DMS79 (cell line): ENCODE results near the gene RALGPS1.

Experiments used
- DNase-seq: peaks from one replicate; lab custom pipeline; 2025; lab: John Stamatoyannopoulos, UW

Gene RALGPS1

DNA sequence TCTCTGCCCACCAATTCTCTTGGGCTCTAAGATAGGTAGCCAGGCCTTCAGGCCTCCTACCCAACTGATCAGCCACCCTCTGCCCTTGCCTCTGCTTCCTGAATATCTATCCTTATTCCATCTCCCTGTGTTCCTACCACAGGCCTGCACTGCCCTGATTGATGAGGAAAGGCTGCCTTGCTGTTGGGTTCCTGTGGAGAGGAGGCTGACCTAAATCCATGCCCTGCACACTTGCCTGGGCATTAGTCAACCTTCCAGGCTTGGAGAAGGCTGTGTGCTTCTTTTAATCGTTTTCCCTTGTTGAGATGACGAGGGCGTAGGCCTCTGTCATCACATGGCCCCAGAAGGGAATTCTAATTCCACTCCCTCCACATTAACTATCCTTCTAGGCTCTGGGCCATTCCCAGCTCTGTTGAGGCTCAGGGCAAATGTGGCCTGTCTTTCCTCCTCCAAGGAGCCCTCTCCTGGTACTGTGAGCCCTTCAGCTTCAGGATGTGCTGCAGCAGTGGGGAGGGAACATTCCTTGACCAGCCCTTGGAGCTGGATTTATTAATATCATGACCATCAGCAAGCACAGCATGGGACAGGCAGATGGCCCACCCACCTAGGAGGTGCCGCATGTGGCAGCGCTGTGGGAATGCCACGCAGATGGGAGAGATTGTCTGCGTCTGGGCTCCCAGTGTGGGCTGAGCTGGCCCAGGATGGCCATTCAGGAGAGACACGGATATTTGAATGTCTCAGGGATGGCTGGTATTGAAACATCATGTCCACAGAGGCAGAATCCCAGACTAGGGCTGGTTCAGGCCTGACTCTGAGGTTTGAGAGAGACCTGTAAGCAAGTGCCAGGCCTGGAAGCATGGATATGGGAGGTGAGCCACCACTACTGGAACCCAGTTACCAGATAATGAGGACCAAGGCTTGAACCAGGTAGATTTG lies 166.9 kb downstream of the RALGPS1 start:
- no peak for DNase-seq

DNA sequence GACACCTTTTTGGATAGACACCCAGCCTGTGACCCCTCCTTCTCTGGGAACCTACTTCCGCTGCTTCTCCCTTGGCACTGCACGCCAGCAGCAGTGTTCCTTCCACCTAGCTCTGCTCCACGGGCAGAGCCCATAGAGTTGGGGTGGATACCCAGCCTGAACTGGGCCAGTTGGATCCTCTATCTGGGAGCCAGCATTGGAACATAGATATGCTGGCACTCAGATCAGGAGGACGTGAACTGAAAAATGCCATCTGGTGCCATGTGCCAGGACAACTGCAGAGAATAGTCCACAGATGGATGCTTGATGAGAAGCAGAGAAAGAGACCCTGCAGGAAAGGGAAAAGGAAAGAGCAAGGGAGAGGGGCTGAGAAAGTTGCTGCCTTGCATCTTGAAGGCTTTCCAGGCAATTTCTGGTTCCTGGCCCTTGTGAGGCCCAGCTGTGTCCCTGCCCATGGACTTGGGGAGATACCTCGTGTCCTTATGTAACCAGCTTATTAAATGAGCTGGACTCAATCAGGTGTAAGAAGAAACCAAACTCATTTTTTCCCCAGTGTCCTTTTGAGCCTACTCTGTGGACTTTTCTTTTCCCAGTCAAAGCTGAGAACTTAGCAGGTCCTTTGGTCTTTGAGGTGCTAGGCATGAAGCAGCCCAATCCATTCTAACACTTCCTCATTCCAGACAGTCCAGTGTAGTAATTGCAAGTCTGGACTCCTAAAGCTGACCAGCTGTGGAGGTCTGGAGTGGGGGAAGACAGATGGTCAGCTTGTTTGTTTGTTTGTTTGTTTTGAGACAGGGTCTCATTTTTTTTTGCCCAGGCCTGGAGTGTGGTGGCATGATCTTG lies 168.8 kb downstream of the RALGPS1 start:
- no peak for DNase-seq

DNA sequence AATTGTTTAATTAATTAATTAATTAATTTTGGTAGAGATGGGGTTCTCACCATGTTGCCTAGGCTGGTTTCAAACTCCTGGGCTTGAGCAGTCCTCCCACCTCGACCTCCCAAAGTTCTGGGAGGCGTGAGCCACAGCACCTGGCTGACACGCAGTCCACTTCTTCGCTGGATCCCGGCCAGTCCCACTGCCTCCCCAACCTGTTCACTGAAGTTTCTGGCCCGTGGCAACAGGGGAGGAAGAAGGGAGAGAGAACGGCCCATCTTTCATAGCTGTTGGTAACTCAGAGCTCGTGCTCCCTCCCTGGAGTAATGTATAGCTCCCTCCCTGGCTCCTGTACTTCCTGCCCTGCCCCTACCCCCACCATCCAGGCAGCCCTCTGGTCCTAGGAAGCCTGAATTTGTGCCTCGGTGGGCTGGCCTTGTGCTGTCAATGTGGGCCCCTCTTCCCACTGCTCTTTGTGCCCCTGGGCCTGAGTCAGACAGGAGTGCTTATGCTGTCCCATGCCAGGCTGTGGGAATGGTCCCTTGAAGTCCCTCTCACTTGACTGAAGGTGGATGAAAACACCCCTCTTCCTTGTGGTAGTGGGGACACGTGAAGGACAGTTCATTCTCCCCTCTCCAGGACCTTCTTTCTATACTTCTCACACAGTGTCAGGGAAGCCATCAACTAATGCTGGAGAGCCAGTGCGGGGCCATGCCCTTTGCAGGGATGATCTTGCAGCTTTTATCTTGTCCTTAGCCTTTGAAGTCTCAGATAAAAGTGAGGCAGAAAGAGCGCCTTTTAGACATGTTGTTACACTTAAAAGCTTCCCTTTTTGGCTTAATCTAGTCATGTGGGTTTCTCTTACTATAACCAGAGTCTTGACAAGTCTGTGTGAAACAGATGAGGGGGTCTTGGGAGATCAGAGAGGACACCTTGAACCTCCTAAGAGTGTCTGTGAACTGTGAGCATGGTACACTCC lies 169.8 kb downstream of the RALGPS1 start:
- no peak for DNase-seq

DNA sequence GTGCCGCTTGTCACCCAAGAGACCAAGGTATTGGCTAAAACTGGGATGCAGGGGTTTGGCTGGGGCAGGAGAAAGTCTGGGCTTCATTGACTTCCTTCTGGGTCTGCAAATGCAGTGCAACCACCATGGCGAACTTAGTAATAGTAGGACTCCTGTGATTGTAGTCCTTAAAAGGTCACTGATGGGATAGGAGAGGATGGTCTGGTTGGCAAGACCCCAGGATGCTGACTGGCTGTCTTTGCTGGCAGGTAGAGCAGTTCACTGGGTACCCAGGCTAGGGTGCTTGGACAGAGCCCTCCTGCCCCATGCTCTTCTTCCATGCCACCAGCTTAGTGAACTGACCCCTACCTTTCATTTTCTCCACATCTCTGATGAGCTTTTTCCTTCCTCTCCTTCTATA lies 170.6 kb downstream of the RALGPS1 start:
- no peak for DNase-seq

DNA sequence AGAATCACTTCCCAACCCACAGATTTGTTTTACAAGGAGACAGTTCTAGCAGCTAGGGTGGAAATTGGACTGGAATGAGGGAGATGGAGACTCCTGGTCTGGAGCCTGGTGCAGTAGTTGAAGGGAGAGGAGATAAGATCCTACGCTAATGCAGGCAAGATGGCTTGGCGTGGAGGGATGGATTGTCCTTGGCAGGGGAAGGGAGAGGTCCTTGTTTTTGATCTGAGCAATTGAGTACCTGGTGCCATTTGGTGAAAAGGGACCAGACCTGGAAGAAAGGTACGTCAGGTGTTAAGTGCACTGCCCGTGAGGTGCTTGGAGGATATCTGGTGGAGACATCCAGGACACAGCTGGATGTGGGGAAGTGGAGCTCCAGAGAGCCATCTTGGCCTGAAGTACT lies 172.2 kb downstream of the RALGPS1 start:
- no peak for DNase-seq

DNA sequence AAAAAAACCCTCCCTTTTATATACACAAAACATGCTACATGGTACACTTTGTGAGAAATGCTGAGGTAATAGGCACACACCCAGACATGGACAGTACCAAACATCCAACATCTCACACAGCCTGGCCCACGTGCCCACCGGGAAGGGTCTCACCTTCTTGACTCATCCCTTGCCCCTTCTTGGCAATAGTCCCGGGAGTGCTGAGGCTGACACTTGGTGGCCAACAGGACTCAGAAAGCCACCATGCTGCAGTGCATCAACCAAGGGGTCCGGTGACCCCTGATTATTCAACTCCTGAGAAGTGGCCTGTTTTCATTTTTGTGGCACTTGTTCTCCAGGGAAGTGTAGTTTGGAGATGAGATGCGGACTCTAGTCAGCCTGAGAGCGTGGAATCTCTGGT lies 172.8 kb downstream of the RALGPS1 start:
- DNase-seq, result no peak

DNA sequence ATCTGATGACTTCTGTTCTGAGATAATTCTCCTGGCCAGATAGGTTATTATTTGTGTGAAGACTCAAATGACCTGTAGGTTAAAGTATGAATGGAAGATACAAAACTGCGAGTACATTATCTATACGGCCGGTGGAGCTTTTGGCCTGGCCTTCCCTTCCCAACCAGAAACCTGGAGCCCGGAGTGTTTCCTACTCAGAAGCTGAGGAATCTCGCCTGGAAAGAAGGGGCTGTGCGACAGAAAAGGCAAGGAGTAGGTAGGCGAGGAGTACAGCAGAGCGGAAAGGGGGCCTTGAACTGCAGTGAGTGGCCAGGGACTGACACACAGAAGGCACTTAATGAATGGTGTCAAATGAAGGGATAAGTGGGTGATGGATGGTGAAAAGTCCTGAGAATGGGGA lies 173.3 kb downstream of the RALGPS1 start:
- DNase-seq, result no peak

DNA sequence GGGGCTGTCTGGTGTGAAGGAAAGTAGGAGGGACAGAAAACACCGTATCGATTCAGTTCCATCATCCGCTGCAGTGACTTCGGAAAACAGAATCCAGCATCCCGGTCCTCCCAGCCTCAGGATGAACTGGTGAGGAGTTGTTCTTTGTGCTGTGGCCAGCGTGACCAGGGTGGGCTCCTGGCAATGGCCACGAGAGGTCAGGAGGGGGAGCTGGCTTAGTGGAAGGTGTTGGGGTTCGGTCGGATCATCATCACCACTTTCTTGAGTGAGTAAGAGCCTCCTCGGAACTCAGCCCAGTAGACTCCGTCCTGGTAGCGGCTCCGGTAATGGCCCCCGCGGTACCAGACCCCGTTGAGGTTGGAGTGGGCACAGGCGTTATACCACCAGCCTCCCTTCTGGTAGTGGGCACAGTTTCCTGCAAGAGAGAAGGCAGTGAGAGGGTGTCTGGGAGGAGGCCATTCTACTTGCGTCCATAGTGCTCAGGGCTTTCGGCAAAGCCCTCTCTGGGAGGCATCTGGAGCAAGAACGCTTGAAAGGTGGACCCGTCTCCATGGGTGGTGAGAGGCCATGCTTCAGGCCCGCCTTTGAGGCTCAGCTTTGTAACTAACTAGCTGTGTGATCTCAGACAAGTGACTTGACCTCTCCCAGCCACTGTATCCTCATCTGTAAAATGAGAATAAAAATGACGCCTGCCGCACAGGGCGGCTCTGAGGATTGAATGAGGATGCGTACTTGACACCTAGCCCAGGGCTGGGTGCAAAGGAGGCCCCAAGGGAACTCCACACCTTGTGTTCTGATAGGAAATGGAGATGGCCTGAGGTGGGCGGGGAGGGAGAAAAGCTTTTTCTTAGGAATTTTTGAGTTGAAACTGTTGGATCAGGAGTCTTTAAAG lies 174.4 kb downstream of the RALGPS1 start:
- no peak for DNase-seq

DNA sequence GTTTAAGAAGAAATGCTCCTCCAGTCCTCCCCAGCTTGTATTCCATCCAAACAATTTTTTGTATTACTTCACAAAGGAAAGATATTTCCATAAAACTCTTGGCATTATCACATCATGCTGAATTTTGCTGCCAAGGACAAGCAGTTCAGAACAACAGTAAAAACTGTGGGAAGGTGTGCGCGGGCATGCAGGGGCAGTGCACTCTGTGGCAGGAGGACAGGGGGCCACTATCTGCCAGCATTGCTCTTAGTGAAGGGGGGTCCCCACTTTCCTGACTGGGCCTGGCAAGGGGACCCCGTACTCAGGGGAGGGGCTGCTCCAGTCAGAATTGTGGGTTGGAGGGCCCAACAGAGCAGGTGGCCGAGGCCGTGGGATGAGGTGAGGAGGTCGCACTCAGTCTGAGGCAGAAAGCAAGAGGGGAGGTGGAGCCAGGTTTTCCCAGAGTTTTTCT lies 175.1 kb downstream of the RALGPS1 start:
- DNase-seq, result no peak

DNA sequence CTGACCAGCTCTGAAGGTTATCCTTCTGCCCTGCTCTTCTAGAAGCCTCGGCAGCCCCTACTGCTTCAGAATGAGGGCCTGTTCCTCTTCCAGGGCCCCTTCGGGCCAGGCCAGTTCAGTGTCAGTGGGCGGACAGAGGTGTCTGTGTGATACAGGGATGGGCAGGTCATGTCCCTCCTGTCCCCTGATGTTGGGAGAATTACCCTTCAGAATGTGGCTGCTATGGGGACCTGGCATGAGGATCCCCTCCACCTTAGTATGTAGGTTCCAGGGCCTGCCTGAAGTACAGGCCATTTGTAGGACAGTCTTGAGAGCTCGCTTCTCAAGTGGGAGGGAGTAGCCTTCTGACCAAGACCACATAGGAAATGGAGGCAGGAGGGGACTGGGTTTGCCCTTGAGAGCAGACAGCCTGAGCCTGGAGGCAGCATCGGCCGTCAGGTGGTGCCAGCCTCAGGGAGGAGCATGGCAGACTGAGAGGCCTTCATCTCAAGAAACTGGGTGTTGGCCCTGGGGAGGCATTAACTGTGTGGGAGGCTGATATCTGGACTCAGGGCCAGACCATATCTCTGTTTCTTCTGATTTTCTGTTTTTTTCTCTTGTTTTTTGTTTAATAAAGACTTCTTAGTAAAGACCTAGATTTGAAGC lies 175.9 kb downstream of the RALGPS1 start:
- no peak for DNase-seq

DNA sequence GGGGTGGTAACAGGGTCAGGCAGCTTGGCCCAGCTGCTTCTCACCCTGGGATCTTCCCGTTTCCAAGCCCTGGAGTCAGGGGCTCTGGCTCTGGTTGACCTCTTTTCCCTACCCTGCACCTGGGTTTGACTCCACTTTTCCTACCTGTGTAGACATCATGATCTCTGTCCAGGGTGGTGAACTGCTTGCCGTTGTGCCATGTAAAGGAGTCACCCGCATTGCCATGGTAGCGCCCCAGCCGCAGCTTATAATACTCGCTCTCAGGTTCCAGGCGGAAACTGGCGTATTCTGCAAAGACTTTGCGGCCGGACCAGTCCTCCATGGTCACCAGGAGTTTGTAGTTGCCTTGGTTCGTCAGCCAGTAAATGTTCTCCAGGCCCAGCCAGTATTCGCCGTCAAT lies 176.9 kb downstream of the RALGPS1 start:
- no peak for DNase-seq

DNA sequence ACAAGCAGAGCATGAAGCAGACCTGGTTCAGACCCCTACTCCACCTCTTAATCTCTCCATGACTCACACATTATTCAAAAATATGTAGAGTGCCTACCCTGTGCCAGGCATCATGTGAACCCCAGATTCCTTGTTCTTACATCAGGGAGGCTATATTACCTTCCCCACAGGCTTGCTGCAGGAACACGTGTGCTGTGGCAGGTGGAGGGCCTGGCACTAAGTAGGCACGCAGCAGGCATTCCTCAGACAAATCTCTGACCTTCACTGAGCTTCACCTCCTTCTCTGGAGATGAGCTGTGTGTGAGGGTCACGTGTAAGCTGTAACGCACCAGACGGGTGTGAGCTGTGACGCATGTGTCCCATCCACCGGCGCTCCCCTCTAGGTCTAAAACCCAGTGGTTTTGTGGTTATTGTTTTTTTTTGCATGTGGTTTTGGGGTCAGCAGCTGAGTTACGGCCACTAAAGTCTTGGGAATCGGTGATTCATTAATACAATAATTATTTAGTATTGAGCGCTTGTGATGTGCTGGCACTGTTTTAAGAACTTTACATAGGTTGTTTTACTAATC lies 177.5 kb downstream of the RALGPS1 start:
- no peak for DNase-seq

DNA sequence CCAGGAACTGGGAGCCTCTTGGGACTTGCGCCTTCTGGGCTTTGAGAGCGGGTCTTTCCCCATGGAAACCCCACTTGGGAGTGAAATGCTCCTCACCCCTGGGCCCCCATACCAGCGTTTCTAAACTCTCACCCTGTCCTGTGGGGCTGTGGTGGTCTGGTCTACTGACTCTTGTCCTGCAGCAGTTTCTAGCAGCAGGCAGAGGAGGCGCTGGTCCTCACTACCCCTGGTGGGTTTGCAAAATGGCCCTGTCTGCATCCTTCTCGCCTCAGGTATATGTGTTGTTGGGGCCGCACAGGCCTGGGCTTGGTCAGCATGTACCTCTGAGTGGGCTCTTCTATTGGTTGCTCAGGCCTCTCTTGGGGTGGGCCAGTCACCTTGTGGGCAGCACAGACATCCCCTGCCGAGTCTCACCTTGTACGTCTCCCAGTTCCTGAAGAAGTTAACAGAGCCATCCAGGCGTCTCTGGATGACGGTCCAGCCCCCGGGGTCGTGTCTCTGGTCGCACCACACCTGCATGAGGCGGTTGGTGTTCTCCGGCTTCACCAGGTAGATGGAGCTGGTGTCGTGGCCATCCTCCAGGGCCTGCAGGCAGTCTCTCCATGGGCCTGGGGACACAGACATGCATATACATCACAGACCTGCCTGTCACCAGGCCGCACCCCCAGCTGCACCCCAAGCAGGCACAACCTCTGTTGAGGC lies 178.9 kb downstream of the RALGPS1 start:
- no peak for DNase-seq

DNA sequence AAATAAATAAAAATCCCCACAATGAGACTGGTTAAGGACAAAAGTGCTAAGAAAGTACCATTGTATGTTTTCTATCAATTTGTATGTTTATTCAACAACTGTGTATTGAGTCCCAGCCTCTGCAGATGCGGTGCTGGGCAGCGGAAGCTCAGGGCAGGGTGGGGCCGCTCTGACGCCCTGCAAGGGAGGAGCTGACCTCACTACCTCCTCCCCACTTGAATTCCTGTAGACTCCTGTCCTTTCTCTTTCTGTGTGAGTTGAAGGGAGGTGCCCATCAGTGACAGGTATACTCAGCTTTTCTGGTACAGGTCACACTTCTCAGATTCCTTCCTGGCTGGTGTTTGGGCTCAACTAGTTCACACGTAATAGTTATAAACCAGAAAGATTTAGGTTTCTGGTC lies 180.8 kb downstream of the RALGPS1 start:
- DNase-seq, result no peak

DNA sequence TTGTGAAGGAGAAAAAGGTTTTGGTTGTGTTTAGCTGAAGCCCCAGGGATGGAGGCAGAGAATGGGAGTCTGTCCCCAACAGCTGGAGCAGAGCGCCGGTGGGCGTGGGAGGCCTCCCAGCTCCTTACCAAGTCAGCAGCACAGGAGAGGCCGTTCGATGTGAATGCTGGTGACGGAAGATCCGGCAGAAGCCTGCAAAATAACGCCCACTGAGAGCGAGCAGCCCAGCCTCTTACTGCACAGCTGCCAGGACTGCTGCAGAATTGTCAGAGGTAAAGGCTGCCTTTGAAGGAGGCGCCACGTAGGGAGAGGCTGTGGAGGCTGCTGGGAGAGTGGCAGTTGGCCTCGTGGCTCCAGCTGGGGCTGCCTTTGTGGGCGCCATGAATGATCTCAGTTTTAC lies 181.6 kb downstream of the RALGPS1 start:
- DNase-seq, result no peak

DNA sequence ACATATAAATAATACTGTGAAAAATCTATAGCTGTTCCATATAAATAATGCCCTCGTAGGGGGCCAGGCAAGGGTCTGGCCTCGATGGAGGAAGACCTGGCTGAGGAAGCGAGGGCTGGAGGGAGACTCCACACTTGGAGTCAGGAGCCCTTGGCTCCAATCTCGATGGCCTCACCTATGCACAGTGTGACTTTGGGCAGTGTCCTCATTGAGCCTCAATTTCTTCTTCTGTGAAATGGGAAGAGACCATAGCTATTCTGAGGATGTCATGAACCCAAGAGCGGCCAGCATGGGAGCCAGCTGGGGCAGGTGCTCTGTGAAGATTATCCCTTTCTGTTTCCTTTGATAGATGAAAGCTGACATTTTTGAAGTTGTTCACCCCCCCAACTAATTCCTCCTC lies 183.1 kb downstream of the RALGPS1 start:
- no peak for DNase-seq

DNA sequence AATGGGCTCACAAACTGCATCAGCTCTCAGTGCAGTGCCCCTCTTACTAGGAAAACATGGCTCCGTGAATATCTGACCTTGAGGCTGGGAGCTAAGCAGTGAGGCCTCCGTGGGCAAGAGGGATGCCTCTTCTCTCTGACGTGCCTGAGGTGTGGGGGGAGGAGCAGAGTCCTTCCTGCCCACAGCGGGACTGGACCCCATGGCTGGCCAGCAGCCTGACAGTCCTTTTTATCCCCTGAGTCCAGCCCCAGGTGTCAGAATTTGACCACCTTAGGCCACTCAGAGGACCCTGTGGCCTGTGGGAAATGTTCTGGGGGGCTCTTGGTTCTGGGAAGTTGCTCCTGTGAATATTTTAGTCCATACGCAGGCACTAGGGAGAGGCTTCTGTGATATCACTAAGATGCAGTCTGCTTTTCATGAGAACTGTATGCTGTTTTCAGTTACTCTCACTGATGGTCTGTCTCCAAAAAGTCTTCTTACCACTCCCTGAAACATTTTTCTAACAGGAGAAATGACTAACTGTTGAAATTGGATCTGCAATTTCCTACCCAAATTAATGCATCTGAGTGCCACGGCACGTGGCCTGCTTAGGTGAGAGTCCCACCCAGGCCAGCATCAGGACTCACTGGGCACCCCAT lies 184.5 kb downstream of the RALGPS1 start:
- no peak for DNase-seq

DNA sequence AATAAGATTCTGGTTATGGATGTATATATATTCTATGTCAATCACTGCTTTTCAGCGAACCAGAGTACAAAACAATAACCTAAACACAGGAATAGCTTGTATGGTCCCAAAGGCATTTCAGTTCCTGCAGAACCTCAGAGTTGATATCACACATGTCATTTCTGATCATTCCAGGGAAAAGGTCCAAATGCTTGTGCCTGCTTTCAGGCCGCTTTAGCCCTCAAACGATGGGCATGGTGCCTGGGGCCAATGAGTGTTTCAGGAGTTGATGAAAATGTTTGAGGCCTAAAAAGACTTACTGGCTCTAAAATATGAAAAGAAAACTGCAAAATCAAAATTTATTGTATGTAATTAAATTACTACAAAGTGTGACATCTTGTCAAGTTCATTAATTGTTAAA lies 185.1 kb downstream of the RALGPS1 start:
- DNase-seq, result no peak

DNA sequence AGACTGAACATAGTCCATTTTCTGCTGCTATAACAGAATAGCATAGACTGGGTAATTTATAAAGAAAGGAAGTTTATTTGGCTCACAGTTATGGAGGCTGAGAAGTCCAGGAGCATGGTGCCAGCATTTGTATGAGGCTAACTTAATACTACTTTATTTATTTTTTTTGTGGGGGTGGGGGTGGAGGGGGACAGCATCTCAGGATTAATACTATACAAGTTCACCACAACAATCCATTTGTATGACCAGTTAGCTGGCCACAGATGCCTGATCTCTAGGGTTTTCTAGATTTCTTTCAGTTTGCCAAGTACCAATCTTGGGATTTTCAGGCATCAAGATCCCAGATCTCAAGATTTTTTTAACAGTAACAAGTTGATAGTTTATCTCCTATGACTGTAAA lies 187.6 kb downstream of the RALGPS1 start:
- DNase-seq, result no peak
